Activated CD4-positive, CD25-positive, alpha-beta regulatory T cell treated with anti-CD3 and anti-CD28 coated beads, Interleukin-2, amount 50 U/mL, for 24 hours (primary cell): ENCODE measurements around the gene MSRB2.
A peak's percentile ranks its signal among the peaks of the same experiment; 100 is the strongest.

Source experiments
- ATAC-seq, 2 donors: fragments of 150-1000 bp; cut with Tn5 transposase; one replicate each; pipeline ENCODE4 v1.10.0; 2021; ENCODE audit warnings: mild to moderate bottlenecking in 1 of 2, moderate library complexity in 1 of 2

MSRB2 gene

GRCh38 chr10:23111517-23112286, 16.3 kb downstream of the MSRB2 start:
- ATAC-seq: no peak

DNA sequence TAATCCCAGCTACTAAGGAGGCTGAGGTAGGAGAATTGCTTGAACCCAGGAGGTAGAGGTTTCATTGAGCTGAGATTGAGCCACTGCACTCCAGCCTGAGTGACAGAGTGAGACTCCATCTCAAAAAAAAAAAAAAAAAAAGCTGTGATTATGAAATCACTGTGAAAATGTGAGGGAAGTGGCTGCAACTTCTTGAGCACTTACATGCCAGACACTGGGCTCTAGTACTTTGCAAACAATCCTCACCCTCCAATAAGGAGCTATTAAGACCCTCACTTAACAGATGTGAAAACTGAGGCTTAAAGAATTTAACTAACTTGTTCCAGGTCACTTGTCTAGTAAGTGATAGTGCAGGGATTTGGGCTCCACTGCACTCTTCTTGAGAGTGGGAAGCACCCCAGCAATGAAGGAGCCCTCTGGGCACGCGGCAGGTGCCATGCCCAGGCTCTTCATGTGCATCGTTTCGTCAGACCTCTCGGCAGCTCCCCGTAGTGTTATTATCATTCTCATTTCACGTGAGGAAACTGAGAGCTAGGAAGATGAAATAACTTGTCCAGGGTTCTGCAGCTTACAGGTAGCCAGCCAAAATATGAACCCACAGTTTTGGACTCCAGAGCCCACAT, 19.0 kb downstream of the MSRB2 start:
- ATAC-seq: no peak

GRCh38 chr10:23116486-23117205, 21.3 kb downstream of the MSRB2 start:
- no peak for ATAC-seq

DNA sequence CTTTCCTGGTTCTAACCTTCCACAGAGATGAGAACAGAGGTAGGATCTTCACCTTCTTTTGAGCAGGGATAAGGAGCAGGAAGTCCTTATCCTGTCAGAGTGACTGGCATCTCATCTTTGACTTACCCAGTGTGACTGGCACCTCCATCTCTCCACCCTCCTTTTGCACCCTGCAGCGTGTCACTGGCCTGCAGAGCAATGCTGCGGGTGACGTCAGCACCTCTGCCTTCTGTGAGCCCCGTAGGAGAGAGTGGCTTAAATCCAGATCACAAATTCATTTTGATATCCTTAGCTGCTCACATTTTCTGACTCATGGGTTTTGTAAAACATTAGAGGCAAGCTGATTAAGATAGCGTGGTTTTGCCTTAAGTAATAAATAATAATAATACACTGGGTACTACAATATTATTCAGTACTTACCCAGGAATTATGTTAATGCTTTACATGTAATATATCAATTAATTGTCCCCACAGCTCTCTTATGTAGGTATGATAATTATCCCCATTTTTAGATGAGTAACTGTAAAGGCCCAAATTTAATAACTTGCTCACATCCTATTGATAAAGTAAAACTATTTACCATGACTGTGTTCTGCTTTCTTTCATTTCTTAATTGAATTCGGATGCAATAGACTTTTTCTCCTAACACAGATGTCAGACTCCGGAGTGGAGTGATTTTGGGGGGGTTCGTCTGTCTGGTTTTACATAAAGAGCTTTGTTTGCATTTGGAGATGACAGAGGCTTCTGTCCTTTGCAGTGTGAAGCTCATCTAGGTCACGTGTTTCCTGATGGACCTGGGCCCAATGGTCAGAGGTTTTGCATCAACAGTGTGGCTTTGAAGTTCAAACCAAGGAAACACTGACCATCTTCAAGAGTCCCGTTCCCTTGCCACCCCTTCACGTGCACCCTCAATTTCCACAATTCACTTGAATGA, 24.9 kb downstream of the MSRB2 start:
- ATAC-seq: no peak

GRCh38 chr10:23121135-23121534, 25.8 kb downstream of the MSRB2 start:
- ATAC-seq: no peak

DNA sequence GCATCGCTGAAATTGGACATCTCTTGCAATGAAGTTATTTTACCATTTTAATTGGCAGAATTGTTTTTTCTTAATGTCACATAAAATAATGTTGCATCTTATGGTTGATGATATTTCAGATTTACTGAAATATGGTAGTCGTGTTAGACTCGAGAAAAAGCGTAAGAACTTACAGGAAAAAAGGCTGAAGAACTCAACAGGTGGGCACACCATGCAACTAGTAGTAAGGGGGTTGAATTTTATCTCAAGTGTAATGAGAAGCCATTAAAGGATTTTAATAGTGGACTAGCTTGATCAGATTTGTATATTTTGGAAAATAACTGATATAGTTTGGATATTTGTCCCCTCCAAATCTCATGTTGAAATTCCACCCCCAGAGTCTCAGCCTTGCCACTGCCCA, 41.1 kb downstream of the MSRB2 start:
- ATAC-seq: no peak

GRCh38 chr10:23139677-23140076, 44.3 kb downstream of the MSRB2 start:
- no peak for ATAC-seq

DNA sequence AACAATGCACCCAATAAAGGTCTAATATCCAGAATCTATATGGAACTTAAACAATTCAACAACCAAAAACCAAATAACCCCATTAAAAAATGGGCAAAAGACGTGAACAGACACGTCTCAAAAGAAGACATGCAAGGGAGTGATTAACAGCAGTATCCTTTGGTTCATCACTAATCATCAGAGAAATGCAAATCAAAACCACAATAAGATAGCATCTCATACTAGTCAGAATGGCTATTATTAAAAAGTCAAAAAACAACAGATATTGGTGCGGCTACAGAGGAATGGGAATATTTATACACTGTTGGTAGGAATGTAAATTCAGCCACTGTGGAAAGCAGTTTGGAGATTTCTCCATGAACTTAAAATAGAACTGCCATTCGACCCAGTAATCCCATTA, 46.6 kb downstream of the MSRB2 start:
- no peak for ATAC-seq

DNA sequence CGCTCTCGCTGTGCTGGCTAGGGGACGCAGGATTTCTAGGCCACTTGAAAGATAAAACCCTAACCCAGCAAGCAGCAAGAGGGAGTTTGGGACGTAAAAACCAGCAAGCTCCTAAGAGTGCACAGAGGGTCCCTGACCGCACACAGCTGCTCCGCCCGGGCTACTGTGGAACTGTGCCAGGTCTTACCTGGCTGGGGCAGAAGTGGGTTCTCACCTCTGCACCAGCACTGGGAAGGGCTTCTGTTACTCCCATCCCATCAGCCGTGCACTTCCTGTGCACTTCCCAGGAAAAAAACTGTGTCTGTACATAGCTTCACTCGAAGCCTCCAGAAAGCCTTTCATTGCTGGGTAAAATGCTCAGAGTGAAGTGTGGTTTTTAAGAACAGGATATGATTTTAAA, 50.9 kb downstream of the MSRB2 start:
- no peak for ATAC-seq

DNA sequence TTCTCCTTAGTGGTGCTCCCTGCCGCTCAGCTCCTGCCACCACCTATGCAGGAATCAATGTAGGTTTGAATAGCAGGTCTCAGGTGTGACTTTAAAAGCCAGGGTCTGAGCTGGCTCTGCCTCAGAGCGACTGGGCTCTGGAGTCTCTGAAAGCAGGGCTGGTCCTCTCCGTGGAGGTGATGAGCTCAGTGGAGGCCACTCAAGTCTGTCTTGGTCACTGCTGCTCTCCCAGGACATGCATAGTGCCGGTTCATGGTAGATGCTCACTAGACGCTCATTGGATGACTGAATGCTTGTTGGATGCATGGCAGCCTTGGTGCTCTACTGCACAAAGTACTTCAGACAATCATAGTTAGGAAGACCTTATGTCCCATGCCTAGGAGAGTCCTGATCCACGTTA, 51.7 kb downstream of the MSRB2 start:
- no peak for ATAC-seq

DNA sequence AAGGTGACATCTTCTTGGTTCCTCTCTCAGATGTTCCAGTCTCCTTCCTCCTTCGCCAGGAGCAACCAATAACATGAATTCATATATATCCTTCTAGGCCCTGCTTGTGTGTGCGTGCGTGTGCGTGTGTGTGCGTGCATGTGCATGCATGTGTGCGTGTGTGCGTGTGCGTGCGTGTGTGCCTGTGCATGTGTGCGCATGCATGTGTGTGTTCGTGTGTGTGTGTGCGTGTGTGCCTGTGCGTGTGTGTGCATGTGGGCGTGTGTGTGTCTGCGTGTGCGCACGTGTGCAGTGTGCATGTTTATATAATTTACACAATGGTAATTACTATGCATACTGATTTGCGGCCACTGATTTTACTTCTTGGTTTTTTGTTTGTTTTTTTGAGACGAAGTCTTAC, 52.8 kb downstream of the MSRB2 start:
- no peak for ATAC-seq

DNA sequence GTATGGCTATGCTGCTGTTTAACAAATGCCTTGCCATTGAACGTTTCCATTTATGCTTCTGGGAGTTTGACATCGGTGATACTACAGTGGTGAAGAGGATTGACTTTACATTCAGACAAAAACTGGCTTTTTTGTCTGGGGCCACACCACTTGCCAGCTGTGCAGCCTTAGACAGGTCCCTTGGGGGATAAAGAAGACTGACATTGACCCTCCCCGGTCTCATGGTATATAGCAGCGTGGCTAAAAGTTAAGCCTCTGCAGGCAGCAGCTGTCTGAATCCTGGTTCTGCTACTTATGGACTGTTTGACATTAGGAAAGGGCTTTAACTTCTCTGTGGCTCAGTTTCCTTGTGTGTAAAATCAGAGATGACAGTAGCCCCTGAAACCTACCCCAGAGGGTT, 54.7 kb downstream of the MSRB2 start:
- ATAC-seq: no peak

DNA sequence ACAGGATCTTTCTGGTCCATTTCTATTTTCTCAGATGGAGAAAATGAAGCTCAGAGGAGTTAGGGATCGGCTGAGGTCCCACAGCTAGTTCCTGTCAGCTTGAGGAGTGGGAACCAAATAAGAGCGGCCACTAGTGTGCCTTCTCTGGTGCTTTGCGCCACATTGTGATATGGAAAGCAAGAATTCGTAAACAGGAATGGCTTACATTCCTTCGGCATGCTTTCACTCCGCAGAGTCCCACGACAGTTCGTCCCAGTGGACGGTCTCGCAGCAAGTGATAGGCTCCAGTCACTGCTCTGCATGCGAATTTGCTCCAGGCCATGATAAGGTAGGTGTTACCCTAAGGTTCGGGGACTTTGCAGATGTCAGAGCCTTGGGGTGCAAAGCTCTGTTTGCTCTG, 55.2 kb downstream of the MSRB2 start:
- ATAC-seq: no peak

- ATAC-seq: no peak
Observed at GRCh38 chr10:23151071-23151470, 55.7 kb downstream of the MSRB2 start.

DNA sequence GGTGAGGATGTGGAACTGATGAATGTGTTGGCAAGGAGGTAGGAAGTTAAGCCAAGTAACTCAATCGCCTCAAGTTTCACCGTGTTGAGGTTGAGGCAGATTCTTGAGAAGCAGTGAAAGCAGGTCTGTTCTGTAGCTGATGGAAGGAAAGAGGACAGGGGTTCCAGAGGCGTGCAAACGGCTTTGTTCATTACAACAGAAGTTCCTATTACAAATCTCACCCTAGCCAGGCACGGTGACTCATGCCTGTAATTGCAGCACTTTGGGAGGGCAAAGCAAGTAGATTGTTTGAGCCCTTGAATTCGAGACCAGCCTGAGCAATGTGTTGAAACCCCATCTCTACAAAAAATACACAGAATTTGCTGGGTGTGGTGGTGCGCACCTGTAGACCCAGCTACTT, 59.8 kb downstream of the MSRB2 start:
- ATAC-seq: no peak

GRCh38 chr10:23156447-23157150, 61.2 kb downstream of the MSRB2 start:
- ATAC-seq: no peak

- ATAC-seq: no peak
Observed at GRCh38 chr10:23157239-23157681, 61.9 kb downstream of the MSRB2 start.

DNA sequence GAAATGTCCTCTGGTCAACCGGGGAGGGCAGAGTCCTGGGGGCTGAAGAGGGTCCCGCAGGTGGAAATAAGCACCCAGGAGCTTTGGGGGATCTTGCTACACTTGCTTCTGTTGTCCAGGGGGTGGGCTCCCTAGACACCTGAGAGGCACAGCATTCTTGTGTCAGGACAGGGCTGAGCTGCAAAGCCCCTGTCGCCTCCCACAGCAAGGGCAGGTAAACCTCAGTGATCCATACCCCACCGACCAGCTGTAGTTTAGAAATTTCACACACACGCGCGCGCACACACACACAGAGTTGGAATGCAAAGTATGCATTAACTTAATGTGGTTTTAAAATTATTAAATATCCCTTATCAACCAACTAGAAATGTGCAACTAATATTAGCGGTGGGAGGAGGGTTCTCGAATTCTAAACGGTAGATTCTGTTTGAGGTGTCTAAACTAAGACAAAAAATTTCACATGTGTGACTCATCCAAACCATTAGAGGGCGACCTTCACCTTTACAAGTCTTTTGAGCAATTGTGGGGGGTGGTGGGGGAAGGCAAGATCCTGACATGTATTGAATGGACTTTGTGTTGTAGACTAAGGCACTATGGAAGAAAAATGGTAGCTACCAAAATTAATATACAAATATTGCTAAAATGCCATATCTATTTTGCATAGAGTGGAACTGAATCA, 62.5 kb downstream of the MSRB2 start:
- ATAC-seq: peak in 1 of 2 donors; percentile 46

- peak; percentile 36 to 48 for ATAC-seq
Observed at GRCh38 chr10:23158370-23158769, 63.0 kb downstream of the MSRB2 start.

DNA sequence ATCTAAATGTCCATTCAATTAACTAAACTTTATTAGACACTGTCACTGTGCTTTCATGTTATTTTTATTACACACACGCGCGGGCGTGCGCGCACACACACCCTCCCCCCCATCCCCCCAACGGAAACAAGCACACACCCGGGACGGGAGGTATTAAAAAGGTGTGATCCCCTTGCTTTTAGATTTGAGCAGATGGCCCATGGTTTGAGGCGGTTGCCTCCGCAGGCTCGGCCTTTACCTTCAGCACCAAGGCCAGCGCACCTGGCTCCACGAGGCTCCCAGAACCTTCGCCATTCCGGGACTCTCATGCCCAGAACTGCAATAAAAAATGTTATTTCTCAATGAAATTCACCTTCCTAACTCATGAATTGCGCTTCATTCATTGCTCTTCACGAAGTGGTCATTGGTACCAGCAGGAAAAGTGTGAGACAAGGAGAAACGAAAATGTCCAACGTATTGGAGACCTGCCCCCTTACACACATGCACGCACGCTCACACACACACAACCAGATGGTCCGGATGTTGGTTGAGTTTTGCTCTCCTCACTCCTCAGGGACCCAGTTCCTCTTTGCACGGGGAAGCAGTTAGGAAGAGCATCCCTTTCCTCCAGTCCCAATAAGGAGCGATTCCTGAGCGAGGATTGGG, 76.0 kb downstream of the MSRB2 start:
- ATAC-seq: no peak
